RWPE2 (cell line): ENCODE measurements around the gene HLTF.

Experiments
- ATAC-seq: fragments of 200-7000 bp; cut with Tn5 transposase; 3 replicates; pipeline ENCODE4 v1.9.1; 2021; ENCODE audit warnings: low read depth
- DNase-seq: peaks from one replicate; pipeline ENCODE4 v3.0.0-alpha.2; 2020; ENCODE audit warnings: low spot score
- H3K27ac ChIP-seq: fragments of 450-650 bp; 2 replicates; pipeline ENCODE4 v1.5.1; 2017; ENCODE audit warnings: mild to moderate bottlenecking; ENCODE audit not compliant: poor library complexity, severe bottlenecking
- H3K27me3 ChIP-seq: fragments of 250-450 bp; sonication (Bioruptor Pico); 2 replicates; pipeline ENCODE4 v1.5.1; 2021; ENCODE audit warnings: mild to moderate bottlenecking, moderate library complexity; ENCODE audit not compliant: insufficient read depth, poor library complexity, severe bottlenecking
- H3K36me3 ChIP-seq: fragments of 250-450 bp; sonication (Bioruptor Pico); 2 replicates; pipeline ENCODE4 v1.5.1; 2020; ENCODE audit warnings: low read depth, mild to moderate bottlenecking, moderate library complexity
- H3K4me1 ChIP-seq: fragments of 250-450 bp; sonication (Bioruptor Pico); 2 replicates; pipeline ENCODE4 v1.5.1; 2021; ENCODE audit warnings: mild to moderate bottlenecking, moderate library complexity; ENCODE audit not compliant: insufficient read depth, poor library complexity, severe bottlenecking
- H3K4me3 ChIP-seq: fragments of 250-450 bp; sonication (Bioruptor Pico); 2 replicates; pipeline ENCODE4 v1.5.1; 2021; ENCODE audit warnings: mild to moderate bottlenecking, moderate library complexity; ENCODE audit not compliant: severe bottlenecking
- H3K9me3 ChIP-seq: fragments of 250-450 bp; sonication (Bioruptor Pico); 2 replicates; pipeline ENCODE4 v1.5.1; 2021; ENCODE audit warnings: mild to moderate bottlenecking, moderate library complexity; ENCODE audit not compliant: severe bottlenecking
- CTCF ChIP-seq: fragments of 450-650 bp; IDR thresholded peaks from one replicate; pipeline ENCODE4 v1.5.1; 2017; ENCODE audit warnings: mild to moderate bottlenecking, moderate library complexity; ENCODE audit not compliant: poor library complexity, severe bottlenecking

HLTF gene

GRCh38 chr3:149021830-149022229, 64.5 kb downstream of the HLTF start:
- H3K27ac ChIP-seq = no peak overlapping the region
- DNase-seq = no peak
- no peak for ATAC-seq
- TF ChIP-seq CTCF = no peak
- H3K36me3 ChIP-seq = peaks cover 18% of the 10 kb centered on the region
- peaks cover 3% of the 10 kb centered on the region for H3K4me1 ChIP-seq
- H3K4me3 ChIP-seq = no peak overlapping the region
- no peaks in the 10 kb centered on the region for H3K9me3 ChIP-seq
- no peaks in the 10 kb centered on the region for H3K27me3 ChIP-seq

GRCh38 chr3:149020839-149021252, 65.5 kb downstream of the HLTF start:
- Histone ChIP-seq H3K9me3 (no peaks in the 10 kb centered on the region), H3K27ac (no peak overlapping the region), H3K4me1 (peaks cover 3% of the 10 kb centered on the region), H3K4me3 (no peak overlapping the region), H3K36me3 (peaks cover 18% of the 10 kb centered on the region), H3K27me3 (no peaks in the 10 kb centered on the region)
- no peak for DNase-seq
- TF ChIP-seq CTCF = no peak
- no peak for ATAC-seq

GRCh38 chr3:149020196-149020838, 66.0 kb downstream of the HLTF start:
- no peaks in the 10 kb centered on the region for H3K9me3 ChIP-seq
- H3K4me3 ChIP-seq = no peak overlapping the region
- H3K4me1 ChIP-seq = peaks cover 3% of the 10 kb centered on the region
- no peaks in the 10 kb centered on the region for H3K27me3 ChIP-seq
- ATAC-seq (no peak), DNase-seq (no peak)
- H3K27ac ChIP-seq = no peak overlapping the region
- H3K36me3 ChIP-seq = peaks cover 14% of the 10 kb centered on the region
- TF ChIP-seq CTCF = no peak

GRCh38 chr3:149019580-149019979, 66.8 kb downstream of the HLTF start:
- TF ChIP-seq CTCF = no peak
- Histone ChIP-seq H3K27ac (no peak overlapping the region), H3K4me1 (peaks cover 3% of the 10 kb centered on the region), H3K9me3 (no peaks in the 10 kb centered on the region), H3K4me3 (no peak overlapping the region), H3K36me3 (peaks cover 7% of the 10 kb centered on the region), H3K27me3 (no peaks in the 10 kb centered on the region)
- ATAC-seq (no peak), DNase-seq (no peak)

- H3K27ac ChIP-seq = no peak overlapping the region
- H3K27me3 ChIP-seq = no peaks in the 10 kb centered on the region
- H3K4me3 ChIP-seq = no peak overlapping the region
- no peak for TF ChIP-seq CTCF
- no peak for ATAC-seq
- H3K4me1 ChIP-seq = peaks cover 3% of the 10 kb centered on the region
- DNase-seq = no peak
- H3K36me3 ChIP-seq = peaks cover 5% of the 10 kb centered on the region; the same call in 1 of the 2 replicates
- H3K9me3 ChIP-seq = no peaks in the 10 kb centered on the region
These were observed 68.1 kb downstream of the HLTF start for GRCh38 chr3:149018247-149018646.
